Sigmoid colon (tissue), 3 donors: ENCODE results near the gene IL21.

ENCODE experiments used
- CTCF ChIP-seq, 4 experiments: fragments of 450-650 bp in 3 of 4; fragments of 200-600 bp in 1 of 4; IDR thresholded peaks; one replicate each; pipeline ENCODE4 v1.5.1; 2016 to 2019; ENCODE audit warnings: antibody characterized with exemption in 4 of 4, mild to moderate bottlenecking in 3 of 4, moderate library complexity in 2 of 4
- POLR2A ChIP-seq, 2 donors: fragments of 450-650 bp; IDR thresholded peaks; one replicate each; pipeline ENCODE4 v1.6.1; 2016; ENCODE audit warnings: antibody characterized with exemption in 2 of 2, mild to moderate bottlenecking in 2 of 2, moderate library complexity in 2 of 2

DNA sequence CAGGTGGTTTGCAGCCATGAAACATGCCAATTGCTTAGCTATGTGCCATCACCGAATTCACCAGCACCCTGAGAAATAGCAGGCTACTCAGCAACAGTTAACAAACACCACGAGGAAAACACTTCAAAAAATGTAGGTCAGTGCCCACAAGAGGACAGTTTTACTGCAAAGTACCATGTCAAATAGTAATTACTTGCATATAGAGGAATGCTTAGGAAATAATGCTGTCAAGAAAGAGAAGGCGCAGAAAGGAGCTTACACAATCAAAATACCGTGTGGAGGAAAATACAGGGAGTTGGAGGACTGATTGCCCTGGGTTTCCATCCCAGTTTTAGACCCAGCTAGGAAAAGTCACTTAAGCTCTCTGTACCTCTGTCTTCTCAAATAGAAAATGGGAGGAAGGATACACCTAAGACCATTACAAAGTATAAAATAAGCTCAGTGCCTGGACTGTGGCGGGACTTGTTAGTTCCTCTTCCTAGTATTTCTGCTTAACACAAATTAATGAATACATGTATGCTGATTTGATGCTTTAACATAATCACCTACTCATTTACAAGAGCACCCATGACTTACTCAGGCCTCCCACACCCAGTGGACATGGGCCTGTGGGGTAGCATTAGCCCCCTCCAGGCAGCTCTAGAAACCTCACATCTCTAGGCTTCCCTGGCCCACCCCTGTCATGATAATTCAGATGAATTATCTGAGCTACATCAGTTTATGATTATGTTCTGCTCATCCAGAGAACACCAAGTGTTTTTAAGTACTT lies 44.5 kb upstream of the IL21 start:
- no peak for TF ChIP-seq CTCF (IDR thresholded peaks at IDR 0.05)
- no peak for TF ChIP-seq POLR2A (IDR thresholded peaks at IDR 0.05)
